Activated CD8-positive, alpha-beta memory T cell treated with anti-CD3 and anti-CD28 coated beads for 24 hours (primary cell): Measurements from ENCODE around the gene DERL3.

Source experiments
- DNase-seq: peaks from one replicate; pipeline ENCODE4 v3.0.0-alpha.2; 2020

DERL3 gene

DNA sequence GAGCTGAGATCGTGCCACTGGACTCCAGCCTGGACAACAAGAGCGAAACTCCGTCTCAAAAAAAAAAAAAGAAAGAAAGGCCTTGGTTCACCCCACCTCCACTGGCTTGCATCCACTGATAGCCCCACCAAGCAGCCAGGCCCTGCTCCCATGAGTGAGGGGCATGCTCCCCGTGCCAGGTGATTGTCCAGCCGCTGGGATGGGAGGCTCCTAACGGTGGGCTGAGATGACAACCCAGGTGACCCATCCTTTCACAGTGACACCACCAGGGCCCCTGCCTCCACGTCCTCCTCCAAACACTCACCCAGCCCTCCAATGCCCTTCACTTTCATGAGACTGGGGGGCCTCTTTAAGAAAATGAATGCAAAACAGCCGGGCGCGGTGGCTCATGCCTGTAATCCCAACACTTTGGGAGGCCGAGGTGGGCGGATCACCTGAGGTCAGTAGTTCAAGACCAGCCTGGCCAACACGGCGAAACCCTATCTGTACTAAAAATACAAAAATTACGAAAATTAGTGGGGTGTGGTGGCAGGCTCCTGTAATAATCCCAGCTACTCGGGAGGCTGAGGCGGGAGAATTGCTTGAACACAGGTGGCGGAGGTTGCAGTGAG lies 8.6 kb upstream of the DERL3 start:
- DNase-seq = no peak

DNA sequence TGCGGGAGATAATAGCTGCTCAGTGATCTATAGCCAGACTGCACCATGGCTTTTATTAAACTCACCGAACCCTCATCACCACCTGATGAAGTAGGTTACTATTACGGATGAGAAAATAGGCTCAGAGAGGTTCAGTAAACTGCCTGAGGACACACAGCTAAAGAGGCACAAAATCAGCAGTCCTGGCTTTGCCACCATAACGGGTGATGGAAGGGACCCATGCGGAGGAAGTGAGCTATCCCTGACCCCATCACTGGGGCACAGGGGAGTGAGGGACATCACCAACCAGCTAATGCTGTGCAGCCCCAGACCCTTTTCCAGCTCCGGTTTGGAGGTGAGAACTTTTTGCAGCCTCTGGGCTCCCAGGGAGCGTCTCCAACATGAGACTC lies 7.3 kb upstream of the DERL3 start:
- no peak for DNase-seq

DNA sequence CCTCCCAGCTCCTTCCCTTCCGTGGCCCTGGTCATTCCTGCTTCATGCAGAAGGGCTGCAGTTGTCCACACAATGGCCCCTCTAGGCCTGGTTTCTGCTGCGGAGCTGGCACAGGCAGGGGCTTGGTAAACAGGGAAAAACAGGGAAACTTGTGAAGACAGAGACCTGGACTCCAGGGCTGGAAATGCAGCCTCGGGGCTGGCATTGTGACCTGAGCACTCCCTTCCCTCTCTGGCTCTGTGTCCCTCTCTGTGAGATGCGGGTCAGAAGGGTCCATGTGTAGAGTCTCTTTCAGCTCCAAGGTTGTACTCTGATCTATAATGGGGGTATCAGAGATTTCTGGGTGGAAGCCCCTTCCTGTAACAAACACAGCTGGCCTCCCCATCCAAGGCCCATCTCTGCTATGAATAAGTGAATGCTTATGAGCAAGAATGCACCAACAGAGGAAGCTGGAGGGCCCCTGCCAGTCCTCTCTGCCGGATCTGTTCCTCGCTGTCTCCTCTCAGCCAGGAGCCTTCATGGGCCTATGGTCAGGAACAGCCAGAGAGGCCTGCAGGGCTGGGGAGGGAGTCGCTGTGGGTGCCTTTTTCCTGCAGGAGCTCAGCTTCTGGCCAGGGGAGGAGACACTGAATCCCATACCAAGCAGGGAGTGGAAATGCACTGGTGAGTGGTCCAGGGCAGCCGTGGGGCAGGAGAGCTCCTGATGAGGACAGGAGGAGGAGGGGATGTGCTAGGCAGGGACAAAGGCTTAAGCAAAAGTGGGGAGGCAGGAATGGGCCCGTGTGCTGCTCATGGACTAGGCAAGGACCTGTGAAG lies 6.7 kb upstream of the DERL3 start:
- DNase-seq = no peak

DNA sequence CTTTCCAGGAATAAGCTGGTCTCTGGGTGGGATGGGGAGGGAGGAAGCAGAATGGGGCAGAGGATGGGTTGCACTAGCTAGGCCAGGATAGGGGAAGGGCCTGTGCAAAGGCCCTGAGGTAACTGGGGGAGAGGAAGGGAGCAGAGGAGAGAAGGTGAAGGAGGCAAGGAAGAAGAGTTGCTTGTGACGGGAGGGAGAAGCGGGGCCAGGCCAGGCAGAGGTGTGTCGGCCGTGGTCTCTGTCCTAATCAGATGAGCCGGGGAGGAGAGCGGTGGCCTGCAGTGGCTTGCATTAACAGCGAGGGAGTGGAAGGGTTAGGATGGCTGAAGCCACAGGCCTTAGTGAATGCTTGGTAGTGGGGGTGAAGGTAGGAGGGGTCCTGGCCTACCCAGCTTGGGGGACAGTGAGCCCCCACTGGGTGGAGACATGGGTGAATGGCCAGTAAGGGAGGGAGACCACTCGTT lies 6.0 kb upstream of the DERL3 start:
- no peak for DNase-seq

DNA sequence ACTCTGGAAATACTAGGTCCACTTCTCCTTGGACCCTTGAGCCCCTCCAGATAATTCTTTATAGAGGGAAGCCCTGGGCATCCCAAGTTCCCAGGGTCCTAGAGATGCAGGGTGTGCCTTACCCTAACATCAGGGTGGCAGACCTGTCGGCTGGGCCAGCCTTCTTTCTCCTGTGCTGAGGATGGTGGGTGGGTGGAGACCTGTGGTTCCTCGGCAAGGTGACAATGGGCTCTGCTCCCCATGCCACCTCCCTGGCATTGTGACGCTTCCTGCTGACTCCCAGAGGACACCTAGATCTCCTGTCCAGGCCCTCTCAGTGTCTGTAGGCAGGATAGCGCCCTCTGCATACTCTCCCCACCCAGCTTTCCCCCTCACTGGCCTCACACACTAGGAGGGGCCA lies 3.8 kb upstream of the DERL3 start:
- no peak for DNase-seq

DNA sequence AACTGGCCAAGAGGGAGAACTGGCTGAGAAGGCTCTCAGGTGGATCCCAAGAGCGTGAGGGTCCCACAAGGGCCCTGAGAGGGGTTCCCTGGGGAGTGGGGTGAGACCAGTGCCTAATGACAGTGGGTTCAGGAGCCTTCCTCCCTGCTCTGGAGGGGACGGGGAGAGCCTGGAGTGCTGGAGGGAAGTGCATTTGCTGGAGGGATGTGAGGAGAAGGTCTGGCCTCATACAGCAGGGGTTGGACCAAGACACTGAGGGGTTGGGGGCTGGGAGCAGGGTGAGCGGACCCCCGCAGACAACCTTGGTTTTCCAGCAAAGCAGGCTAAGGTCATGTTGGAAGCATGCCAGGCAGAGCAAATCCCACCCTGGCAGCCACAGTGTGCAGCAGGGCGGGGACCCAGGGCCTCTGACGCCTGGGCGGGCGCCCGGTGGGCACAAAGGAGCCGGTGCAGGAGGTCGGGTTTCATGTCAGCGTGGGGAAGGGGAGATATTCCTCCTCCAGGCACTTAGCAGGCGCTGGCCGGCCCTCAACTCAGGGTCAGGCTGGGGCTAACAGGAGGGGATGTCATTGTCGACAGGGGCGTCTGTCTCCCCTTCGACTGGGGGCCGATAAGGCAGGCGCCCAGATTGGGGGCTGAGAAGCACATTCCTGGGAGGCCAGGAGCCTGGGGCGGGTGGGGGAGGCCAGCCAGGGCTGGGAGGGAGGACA lies 3.1 kb upstream of the DERL3 start:
- DNase-seq = no peak

DNA sequence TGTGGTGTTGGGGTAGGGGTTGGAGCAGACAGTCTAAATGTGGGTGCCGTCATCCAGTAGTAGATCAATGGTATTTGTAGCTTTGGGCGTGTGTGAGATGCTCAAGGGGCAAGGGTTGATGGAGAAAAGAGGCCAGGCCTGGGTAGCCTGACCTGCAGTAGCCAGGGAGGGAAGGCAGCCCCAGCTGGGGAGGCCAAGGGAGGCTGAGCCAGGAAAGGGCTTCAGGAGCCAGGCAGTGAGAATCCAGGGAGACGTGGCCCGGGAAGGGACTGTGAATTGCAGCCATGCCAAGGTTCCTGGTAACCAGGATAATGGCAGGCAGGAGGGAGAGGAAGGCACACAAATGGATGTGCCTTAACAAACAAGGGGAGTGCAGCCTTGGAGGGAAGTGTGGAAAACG lies 2.5 kb upstream of the DERL3 start:
- DNase-seq = no peak

DNA sequence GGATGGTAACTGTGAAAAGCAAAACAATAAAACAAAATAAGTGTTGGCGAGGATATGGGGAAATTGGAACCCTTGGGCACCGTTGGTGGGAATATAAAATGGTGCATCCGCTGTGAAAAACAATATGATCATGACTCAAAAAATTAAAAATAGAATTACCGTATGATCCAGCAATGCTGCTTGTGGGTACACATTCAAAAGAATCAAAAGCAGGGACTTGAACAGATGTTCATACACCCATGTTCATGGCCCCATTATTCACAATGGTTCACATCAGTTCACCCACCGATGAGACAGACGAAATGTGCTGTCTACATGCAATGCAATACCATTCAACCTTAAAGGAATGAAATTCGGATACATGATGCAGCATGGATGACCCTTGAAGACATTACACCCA lies 1.2 kb upstream of the DERL3 start:
- DNase-seq = no peak

DNA sequence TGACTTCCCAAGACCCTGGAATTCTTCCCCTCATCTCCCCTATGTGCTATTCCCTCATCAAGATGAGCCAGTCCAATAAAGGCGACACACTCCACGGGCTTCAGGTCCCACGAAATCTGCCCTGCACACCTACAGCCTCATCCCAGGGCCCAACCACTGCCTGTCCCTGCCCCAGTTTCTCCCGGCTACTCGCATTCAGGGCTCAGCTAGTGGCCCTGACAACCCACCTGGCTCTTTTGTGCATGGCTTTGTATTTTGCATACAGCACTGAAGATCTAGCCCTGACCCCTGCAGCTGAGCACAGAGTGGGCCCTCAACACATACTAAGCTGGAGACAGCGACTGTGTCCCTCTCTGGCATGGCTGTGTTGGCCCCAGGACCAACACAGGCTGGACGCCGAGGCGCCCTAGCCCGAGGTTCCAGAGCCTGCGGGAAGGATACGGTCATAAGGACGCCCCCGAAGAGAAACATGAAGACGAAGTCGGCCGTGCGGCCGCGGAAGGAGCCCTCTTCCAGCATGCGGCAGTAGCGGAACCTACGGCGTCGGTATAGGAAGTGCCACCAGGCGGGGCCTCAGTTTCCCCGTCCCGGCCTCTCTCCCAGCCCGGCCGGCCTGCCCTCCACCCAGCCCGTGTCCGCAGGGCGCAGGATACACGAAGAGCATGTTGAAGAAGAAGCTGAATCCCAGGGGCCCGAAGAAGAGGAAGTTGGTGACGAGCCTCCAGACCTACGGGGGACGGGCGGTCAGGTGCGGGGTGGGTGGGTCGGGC lies 710 bp downstream of the DERL3 start:
- DNase-seq = no peak

DNA sequence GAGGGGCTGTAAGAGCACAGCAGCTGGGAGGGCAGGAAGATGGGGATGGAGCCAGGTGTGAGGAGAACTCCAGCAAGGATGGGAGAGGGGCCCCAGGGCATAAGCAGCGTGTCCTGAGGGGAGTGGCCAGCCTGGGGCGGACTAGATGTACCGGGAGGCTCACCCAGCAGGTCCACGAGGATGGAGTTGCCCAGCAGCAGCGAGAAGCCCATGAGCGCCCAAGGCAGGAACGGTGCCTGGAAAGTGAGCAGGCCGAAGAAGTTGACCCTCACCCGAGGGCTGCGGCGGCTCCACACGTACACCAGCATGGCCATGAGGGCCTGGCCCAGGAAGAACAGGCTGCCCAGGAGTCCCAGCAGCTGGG lies 1.3 kb downstream of the DERL3 start:
- DNase-seq = no peak

DNA sequence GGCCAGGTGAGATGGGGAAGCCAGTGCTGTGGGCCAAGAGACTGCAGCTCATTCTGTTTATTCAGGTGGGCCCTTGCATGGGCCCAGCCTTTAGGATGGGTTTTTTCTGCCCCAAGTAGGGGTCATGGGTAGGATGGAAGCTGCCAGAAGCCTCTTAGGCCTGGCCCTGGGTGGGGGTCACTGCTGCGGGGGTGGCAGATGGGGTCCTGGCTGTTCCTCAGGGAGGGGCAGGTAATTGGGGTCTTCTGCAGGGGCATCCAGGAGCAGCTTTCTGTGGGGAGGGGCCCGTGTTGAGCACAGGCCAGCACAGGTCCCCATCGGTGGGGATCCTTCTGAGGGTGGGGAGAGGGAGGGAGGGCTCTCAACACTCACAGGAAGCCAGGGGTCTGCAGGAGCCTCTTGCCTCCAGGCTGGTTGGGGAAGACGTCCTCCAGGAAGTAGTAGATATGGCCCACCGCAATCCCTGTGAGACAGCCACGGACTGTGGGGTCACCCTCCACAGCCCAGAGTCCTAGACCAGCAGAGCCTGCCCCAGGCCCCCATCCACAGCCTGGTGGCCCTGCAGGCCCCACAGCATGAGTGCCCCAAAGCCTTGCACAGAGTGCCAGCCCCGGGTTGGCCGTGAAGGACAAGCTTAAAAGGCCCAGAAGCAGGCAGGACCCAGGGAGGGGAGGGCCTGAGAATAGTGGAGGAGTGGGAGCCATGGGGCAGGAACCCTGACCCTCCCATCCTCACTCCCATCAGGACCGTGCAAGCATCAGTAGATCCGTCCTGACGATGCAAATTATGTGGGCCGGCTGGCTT lies 1.9 kb downstream of the DERL3 start:
- DNase-seq = no peak

DNA sequence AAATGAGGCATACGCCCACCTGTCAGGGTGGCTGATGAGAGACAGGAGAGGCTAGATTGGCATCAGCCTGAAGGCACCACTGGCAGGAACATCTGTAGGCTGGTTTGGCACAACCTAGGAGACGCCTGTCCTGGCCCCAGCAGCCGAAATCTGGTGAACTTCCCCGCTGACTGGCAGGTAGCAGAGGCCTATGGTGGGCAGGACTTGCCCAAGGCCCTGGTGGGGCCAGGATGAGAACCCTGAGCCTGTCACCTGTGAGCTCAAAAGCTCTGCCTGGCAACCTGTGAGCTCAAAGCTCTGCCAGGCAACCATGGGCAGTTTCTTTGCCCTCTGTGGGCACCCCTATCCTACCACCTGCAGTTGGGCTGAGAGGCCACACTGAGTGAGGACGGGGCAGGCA lies 2.5 kb downstream of the DERL3 start:
- no peak for DNase-seq

DNA sequence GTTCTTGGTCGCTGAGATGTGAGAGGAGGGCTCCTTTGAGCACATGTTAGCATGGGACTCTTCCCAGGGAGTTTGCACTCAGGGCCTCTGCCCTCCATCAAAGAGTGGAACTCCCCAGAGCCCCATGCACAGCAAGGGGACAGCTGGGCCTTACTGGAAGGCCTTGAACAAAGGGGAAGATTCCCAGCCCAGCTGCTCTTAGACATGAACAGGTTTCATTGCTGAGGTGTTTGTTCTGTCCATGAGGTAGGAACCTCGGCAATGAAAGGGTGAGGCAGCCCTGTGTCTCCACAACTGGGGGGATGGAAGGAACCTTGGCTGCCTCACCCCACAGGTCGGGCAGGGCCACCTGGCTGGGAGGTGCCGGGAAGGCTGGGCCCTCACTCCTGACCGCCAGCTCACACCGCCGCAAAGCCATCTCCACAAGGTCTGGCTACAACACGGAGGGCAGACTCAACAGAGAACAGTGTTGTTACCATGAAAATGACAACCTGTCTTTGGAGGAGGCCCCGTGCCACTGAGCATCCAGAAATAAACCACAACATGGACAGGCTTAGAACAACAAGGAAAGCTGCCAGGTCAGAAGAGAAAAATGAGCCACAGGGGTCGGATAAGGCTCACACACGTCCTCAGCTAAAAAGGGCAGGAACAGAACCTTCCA lies 3.2 kb downstream of the DERL3 start:
- no peak for DNase-seq

DNA sequence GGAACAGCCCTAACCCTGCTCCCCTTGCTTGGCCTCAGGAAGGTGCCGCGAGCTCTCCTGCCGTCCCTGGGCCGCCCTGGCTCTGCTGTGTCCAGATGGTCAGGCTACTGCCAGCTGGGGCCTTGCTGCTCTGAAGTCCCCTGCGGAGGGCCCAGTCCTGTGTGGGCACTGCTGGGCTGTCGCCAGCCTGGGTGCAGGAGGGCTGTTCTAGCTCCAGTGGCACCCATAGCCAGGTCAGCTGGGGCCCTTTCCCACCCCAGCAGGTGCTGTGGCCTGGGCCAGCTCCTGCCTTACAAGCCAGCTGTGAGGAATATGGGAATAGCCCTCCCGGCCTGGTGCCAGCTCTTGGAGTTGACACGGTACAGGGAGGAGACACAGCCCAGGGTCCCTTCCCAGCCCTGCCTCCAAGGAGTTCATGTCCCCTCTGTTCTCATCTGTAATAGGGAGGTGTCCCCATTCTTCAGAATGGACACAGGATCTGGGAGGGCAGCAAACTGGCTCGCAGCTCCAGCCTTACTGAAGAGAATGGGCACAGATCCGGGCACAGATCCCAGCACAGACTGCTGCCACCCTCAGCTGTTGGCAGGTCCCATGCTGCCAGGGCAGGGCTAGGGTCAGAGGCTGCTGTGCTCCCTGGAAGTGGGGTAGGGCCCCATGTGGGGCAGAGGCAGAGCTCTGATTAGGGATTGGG lies 3.9 kb downstream of the DERL3 start:
- no peak for DNase-seq

DNA sequence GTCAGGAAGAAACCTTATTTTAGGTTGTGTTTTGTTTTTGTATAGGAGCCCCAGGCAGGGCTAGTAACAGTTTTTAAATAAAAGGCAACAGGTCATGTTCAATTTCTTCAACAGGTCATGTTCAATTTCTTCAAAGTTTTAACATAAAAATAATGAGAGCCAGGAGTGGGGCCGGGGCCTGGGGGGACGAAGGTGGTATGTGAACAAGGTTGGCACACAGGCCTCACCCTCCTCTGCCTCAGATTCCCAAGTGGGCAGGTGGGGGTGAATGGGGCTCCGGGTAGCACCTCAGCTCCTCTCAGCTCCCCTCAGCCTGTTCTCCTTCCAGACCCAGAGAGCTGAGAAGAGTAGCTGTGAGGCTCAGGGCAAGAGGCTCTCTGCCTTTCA lies 4.4 kb downstream of the DERL3 start:
- DNase-seq = no peak

DNA sequence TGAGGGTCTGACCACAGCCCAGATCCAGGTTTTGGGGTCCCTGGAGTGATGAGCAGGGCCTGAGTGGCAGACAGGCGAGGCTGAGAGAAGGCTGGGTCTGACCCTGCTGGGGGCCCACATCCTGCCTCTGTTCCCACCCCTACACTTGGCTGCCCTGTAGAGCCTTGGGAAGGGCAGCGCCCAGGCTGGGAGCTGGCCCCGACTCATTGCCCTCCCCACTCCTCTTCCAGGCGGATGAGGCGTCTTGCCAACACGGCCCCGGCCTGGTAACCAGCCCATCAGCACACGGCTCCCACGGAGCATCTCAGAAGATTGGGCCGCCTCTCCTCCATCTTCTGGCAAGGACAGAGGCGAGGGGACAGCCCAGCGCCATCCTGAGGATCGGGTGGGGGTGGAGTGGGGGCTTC lies 4.9 kb downstream of the DERL3 start:
- DNase-seq = no peak

DNA sequence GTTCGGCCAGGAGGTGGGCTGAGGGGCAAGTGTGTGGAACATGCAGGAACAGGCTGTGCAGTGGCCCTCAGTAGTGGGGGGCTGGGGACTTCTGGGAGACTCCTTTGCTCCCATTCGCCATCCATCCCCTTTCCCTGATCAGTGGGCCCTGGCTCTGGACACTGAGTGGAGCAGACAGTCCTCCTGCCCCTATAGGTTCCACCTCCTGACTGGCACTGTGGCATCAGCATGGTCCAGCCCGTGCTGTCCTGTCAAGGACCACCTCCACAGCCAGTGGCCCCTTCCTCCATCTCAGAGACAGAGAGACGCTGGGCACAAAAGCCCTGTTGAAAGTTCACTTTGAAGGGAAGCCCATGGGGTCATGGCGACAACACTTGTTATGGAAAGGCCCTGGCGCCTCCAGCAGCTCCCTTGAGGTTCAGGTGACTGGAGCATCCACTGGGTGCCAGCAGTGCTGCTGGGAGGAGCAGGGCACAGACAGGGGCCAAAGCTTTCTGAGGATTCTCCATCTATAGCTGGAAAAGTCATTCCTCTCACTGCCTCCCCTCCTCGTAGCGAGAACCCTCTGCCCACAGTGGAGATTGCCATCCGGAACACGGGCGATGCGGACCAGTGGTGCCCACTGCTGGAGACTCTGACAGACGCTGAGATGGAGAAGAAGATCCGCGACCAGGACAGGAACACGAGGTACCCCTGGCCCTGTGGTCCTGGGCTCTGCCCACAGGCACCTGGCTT lies 5.6 kb downstream of the DERL3 start:
- DNase-seq = no peak

DNA sequence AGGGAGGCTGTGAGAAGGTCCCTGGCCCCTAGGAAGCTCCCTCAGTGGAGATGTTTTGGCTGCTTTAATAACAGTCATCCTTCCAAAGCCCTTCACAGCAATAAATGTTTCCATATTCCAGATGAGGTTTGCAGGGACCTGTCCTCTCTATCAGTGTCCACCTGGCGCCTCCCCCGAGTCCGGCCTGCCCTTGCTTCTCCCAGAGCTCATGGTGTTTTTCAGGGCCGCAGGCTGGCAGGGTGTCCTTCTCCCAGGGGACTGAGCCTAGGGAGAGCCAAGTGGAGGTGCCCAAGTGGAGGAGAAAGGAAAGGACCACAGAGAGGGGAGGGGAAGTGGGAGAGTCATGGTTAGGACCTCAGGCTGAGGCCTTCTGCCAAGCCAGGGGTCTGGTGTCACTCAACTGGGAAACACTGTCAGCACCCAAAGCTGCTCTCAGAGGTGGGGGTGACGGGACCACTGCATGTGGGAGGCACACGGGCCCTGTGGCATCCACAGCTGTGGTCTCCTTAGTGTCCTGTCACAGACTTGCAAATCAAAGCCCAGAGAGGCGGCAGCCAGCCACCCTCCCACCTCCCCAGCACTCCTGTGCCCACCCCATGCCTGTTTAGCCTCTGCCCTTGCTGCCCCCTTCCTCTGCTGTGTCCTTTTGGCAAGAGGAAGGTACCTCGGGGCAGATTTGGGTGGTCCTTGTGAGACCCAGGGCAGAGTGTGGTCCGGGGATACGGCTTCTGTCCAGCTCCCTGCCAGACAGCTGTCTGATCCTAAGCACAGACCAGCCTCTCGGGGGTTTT lies 6.4 kb downstream of the DERL3 start:
- no peak for DNase-seq

DNA sequence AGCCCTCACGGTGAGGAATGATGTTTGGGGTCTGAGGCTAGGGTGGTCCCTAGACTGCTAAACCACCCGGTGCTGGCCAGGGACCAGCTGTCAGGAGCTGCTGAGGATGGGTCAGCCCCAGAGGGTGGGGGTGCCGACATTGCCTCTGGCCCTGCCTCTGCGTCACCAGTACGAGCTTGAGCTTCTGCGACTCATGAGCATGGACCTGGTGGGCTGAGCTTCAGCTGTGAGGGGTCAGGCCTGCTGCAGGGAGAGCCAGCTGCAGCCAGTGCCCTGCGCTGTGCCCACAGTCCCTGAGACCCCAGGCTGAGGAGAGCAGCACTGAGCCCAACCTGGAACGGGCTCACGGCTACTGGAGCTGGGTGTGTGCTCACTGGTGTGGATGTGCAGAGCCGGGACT lies 7.0 kb downstream of the DERL3 start:
- DNase-seq = no peak

DNA sequence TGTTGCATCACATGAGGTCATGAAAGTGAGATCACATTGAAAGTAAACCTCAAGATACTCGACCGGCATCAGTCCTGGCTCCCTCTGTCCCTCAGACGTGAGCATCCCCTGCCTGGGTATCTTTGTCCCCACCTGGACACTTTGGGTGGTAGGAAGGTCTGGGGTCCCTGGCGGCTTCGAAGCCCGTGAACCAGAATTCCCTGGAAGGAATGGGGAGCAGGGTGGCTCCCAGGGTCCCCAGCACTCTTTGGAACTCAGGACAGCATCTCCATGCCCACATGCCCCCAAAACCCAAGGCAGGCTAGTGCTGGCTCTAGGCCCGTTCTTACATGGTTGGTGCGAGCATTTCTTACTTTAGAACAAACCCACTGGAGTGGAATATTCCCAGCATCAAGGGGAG lies 7.5 kb downstream of the DERL3 start:
- no peak for DNase-seq
